Hindlimb muscle (tissue), 1 donor: Measurements from ENCODE around the gene FCN2. TPM values are rescaled to one million over a fixed set of nuclear protein-coding genes. Genes with fewer than 3 reads are reported as not detected.

Experiments used
- DNase-seq: peaks from one replicate; pipeline ENCODE4 v3.0.0-alpha.2; 2013
- polyA plus RNA-seq: library from polyadenylated mRNA; unstranded; fragments of 120-200 nt; gene quantifications from one replicate; pipeline ENCODE4 v1.2.1, GENCODE V29; 2013; ENCODE audit not compliant: insufficient read length

FCN2 gene
- polyA plus RNA-seq, 1 donor, result not detected

DNA sequence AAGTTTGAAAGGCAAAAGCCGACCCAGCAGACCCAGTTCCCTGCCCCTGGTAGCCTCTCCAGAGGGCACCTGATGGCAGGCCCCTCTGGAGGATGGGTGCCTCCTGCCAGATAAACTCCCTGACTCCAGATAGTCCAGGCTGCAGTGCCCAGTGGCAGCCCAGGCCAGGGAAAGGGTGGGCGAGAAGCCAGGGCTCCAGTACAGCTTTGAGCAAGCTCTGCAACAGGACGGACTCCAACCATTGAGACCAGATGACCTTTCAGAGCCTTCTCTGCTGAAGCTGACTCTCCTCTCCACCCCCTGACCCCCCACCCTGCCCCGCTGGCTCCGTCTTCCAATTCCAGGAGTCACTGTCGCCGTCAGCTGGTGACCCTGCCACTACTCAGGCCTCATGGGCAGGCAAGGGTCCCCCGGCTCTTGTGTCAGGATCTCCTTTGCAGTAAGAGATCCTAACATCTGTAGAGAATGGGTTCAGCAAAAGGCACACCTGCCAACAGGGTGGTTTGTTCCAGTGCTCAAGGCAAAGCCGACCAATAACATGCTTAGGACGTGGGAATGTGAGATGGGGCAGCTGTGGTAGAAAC lies 52.6 kb downstream of the FCN2 start:
- no peak for DNase-seq

DNA sequence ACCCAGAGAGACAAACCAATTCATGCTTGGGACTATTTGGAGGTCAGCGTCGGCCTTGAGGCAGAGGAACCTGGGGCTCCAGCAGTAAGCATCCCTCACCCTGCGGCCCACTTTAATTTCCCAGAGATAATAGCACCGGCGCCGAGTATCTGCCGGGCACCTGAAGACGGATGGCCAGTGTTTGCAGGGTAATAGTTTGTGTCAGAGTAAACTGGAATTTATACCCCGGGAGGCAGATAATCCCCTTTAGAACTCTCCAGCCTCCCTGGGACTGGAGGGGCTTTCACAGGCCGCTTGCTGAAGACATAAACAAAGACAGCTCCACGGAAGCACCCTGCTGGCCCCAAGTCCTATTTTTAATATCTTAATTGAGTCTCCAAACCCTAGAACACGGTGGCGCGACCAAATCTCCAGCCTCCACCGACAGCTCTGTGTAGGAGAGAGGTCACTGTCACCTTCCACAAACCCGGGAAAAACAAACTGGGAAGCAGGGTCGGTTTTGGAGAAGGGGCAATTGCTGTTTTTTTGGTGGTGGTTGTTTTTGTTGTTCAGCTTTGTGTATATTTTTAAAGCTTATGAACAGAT lies 54.5 kb downstream of the FCN2 start:
- DNase-seq, result no peak

DNA sequence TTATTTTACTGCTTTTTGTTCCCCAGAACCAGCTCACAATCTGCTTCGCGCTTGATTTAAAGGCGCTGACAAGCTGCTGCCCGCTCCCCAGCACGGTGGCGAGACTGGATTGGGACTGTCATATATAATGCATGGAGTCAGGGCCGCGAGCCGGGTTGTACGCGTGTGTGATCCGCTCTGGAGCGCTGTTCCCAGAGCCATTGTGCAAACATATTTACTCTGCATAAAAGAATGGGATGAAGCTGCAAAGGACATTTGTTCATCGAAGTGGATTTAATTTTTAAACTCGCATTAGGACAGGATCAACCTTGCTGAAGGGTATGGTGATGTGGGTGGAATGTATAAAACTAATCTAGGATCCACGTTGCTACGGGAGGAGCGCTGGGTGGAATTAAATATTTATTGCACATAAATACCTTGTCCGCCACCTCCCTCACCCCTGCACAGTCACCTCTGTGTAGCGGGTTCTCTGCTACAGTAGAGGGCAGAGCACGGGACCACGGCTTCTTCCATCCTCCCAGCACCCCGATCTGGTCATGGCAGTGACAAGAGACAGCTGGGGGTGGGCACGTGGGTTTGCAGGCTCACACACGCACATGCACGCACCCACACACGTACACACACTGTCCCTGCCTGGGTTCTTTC lies 55.2 kb downstream of the FCN2 start:
- no peak for DNase-seq

DNA sequence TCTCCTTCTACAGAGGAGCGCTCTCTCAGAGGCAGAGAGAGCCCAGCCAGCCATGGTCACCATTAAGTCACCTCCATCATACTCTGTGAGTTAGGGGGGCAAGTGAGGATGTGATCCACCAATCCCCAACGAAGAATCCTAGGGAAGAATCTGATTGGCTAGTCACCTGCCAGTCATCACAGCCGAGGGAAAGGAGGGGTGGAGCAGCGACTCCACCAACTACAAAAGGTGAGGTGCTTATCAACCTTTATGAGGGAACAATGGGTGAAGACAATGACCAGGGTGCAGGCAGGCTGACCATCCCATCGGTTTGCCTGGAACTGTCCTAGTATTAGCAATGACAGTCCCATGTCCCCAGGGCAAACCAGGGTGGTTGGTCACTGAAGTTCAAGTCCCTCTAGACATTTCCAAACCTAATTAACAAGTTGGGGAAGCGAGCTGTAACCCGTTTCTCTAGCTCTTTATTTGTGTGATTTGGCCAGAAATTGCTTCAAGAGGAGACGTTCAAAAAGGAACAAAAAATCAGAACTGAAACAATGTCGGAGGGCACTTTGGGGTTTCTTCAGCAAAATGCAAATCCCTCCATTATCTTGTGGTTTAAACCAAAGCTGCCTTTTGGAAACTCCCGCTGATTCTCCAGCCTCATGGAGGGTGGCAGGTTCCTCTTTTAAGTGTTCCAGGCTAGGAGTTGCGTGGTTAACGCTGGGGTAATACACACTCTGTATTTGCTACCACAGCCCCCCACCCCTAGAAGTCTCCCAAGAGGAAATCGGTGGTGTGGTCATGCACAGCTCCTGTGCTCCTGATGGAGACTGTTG lies 55.9 kb downstream of the FCN2 start:
- DNase-seq, result no peak

Other genes with a start within 250 kb of the FCN2 start
- gene COL5A1, start 239.0 kb upstream of the FCN2 start, polyA plus RNA-seq, result 460 TPM
- gene FCN1, start 37.1 kb downstream of the FCN2 start, polyA plus RNA-seq, result 3.8 TPM
- gene OLFM1, start 206.9 kb downstream of the FCN2 start, polyA plus RNA-seq, result 5.8 TPM